ENCODE results near the gene TMEM63B. TPM values are rescaled to one million over a fixed set of nuclear protein-coding genes. Genes with fewer than 3 reads are reported as not detected.

The TMEM63B gene
- total RNA-seq, 6 donors from 2014 or later: 89.8 to 198 (median 128) TPM

DNA sequence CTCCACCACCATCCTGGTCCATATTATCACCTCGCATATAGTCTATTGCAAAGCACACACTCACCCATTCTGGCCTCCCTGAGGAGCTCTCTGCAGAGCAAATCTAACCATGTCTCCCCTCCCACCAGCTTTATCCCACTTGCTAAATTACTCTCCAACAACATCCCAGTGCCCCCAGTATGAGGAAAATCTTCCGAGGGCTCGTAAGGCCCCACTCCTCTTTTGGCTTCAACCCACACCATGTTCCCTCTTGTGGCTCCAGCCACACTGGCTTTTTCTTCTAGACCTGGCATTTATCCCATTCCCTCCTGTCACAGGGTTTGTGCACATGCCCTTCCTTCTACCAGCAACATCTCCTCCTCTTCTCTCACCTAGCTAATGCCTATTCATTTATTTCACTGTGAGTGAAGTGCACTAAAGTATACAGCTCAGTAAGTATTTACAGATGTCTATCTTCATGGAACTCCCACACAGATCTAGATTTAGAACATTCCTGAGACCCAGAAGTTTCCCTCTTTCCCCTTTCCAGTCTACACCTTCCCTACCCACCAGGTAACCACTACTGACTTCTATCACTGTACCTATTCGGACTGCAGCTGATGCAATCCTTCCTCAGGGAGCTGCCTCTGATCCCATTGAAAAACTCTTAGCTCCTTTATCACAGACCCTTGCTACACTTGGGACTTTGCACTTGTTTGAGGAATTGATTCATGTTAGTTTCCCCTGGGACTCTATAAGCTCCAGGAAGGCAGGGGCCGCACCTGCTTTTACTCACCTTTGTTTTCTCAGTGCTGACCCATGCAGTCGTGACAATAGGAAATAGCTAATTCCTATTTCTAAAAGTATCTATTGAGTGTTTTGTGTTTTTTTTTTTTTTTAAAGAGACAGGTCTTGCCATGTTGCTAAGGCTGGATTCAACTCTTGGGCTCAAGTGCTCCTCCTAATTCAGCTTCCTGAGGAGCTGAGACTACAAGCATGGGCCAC lies 15.6 kb upstream of the TMEM63B start:
- no peaks in the 10 kb centered on the region for H3K9me3 ChIP-seq
- WGBS, 2 donors: 55 to 73% methylated on average over 6 of the region's 6 CpGs
- no peak for TF ChIP-seq POLR2A (IDR thresholded peaks at IDR 0.05)
- TF ChIP-seq EP300 (IDR thresholded peaks at IDR 0.05): no peak
- no peak for TF ChIP-seq POLR2AphosphoS5 (IDR thresholded peaks at IDR 0.05)
- TF ChIP-seq, protein P1, sequence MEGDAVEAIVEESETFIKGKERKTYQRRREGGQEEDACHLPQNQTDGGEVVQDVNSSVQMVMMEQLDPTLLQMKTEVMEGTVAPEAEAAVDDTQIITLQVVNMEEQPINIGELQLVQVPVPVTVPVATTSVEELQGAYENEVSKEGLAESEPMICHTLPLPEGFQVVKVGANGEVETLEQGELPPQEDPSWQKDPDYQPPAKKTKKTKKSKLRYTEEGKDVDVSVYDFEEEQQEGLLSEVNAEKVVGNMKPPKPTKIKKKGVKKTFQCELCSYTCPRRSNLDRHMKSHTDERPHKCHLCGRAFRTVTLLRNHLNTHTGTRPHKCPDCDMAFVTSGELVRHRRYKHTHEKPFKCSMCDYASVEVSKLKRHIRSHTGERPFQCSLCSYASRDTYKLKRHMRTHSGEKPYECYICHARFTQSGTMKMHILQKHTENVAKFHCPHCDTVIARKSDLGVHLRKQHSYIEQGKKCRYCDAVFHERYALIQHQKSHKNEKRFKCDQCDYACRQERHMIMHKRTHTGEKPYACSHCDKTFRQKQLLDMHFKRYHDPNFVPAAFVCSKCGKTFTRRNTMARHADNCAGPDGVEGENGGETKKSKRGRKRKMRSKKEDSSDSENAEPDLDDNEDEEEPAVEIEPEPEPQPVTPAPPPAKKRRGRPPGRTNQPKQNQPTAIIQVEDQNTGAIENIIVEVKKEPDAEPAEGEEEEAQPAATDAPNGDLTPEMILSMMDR (IDR thresholded peaks at IDR 0.05): no peak
- peaks cover 9 to 84% (median 44%) of the 10 kb centered on the region in 4 donors for H3K36me3 ChIP-seq
- H3K27me3 ChIP-seq: no peaks in the 10 kb centered on the region
- H3K27ac ChIP-seq: peak overlapping the region in 3 of 4 donors; percentile 5 to 37 (median 30)
- H3K4me1 ChIP-seq: peaks cover 6 to 26% (median 11%) of the 10 kb centered on the region in 4 donors
- DNase-seq (no peak), ATAC-seq (ENCODE audit: low FRiP score in 2 of 2) (no peak)
- H3K4me3 ChIP-seq: no peak overlapping the region

DNA sequence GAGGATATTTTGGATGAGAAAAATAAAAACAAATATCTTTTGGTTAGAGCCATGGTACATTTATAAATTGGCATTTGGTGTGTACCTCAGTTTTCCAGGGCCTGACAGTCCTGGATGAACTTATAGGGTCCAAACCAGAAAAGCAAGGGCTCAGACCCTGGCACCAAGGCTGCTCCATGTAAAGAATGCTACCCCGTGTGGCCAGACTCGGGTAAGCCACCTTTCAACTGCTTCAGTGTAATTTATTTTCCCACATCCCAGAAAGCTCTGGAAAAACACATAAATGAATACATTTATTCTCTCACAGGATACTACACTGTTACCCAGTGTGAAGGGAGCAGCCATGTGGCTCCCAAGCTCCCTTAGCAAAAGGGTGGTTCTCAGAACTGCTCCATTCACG lies 13.9 kb upstream of the TMEM63B start:
- Histone ChIP-seq H3K4me1 (peaks cover 6 to 38% (median 20%) of the 10 kb centered on the region in 4 donors), H3K4me3 (no peak overlapping the region), H3K36me3 (peaks cover 9 to 75% (median 44%) of the 10 kb centered on the region in 4 donors)

DNA sequence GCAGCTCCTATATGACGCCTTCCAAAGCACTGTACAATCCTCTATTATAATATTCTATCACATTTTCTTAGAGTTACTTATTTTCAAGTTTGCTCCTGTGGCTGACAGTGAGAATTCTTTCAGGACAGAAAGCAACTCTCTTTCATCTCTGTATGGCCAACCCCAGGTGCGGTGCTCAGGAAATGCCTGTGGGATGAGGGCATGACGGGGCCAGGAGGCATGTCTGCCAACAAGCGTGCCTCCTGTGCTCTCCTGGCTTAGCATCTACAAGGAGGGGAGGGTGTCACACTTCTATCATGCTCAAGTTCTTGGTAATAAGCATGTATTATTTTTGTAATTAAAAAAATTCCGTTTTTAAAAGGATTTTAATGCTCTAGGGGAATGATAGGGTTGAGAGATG lies 11.5 kb upstream of the TMEM63B start:
- TF ChIP-seq EP300 (IDR thresholded peaks at IDR 0.05) (no peak), POLR2AphosphoS5 (IDR thresholded peaks at IDR 0.05) (no peak), POLR2A (IDR thresholded peaks at IDR 0.05) (no peak)
- TF ChIP-seq, protein P1 (IDR thresholded peaks at IDR 0.05): no peak
- Histone ChIP-seq H3K36me3 (peaks cover 9 to 57% (median 35%) of the 10 kb centered on the region in 4 donors), H3K27me3 (no peaks in the 10 kb centered on the region), H3K27ac (peak overlapping the region; percentile 66 to 78 (median 69)), H3K4me3 (no peak overlapping the region), H3K9me3 (no peaks in the 10 kb centered on the region), H3K4me1 (peaks cover 13 to 53% (median 33%) of the 10 kb centered on the region in 4 donors)
- WGBS, 2 donors: 54 to 67% methylated on average over 5 of the region's 5 CpGs
- DNase-seq (no peak), ATAC-seq (ENCODE audit: low FRiP score in 2 of 2) (no peak)

More for the DNA sequence above, 13.9 kb upstream of the TMEM63B start:
- WGBS, 2 donors: 71 to 73% methylated on average over 3 of the region's 3 CpGs
- ATAC-seq (ENCODE audit: low FRiP score in 2 of 2) (no peak), DNase-seq (no peak)
- H3K27me3 ChIP-seq: no peaks in the 10 kb centered on the region
- TF ChIP-seq POLR2AphosphoS5 (IDR thresholded peaks at IDR 0.05) (no peak), POLR2A (IDR thresholded peaks at IDR 0.05) (no peak), EP300 (IDR thresholded peaks at IDR 0.05) (no peak)
- TF ChIP-seq, protein P1 (IDR thresholded peaks at IDR 0.05): no peak
- H3K9me3 ChIP-seq: no peaks in the 10 kb centered on the region
- peak overlapping the region in 1 of 4 donors; percentile 30 for H3K27ac ChIP-seq

DNA sequence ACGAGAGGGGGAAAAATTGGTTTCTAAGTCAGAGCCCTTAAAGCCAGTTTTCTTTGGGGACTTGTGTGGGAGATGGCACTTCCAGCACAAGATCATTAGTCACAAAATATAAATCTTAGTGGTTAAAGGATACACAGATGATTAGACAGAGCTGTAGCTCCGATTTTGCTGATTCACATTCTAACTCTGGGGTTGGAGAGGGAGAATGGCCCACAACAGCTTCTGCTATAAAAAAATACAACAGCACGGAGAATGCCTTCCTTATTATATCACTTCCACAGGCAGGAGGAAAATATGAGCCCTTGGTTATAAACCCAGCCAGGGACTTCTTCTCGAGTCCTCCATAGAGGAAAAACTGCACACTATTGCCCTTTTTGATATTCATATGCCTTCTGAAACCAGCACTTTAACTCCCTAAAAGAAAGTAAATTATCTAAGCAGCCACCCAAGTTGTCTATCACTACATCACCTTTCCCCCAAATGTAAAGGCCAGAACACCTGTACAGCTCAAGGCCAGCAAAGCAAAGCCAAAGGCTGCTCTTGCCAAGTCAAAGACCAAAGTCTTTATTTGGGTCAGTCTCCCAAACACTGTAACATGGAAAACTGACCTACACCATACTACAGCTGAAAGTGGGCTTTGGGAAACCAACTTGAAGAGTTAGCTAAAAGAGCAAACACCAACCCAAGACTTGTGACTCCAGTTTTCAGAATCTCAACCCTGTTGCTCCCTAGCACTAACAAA lies 10.5 kb upstream of the TMEM63B start:
- TF ChIP-seq POLR2A (IDR thresholded peaks at IDR 0.05) (peak in 1 of 4 donors; percentile 20), POLR2AphosphoS5 (IDR thresholded peaks at IDR 0.05) (no peak), EP300 (IDR thresholded peaks at IDR 0.05) (no peak)
- TF ChIP-seq, protein P1 (IDR thresholded peaks at IDR 0.05): no peak
- WGBS, 2 donors: 63 to 78% methylated on average over 4 of the region's 4 CpGs
- peaks cover 14 to 59% (median 41%) of the 10 kb centered on the region in 4 donors for H3K4me1 ChIP-seq
- peak overlapping the region; percentile 66 to 78 (median 69) for H3K27ac ChIP-seq
- peaks cover 9 to 47% (median 28%) of the 10 kb centered on the region in 4 donors for H3K36me3 ChIP-seq
- H3K27me3 ChIP-seq: no peaks in the 10 kb centered on the region
- ATAC-seq (ENCODE audit: low FRiP score in 2 of 2) (peak in 1 of 2 donors; percentile 22), DNase-seq (no peak)
- no peak overlapping the region for H3K4me3 ChIP-seq
- H3K9me3 ChIP-seq: no peaks in the 10 kb centered on the region
